Muscle layer of colon (tissue), 2 donors: ENCODE data around the gene CKMT2.
A peak's percentile ranks its signal among the peaks of the same experiment; 100 is the strongest.

Source experiments
- H3K27ac ChIP-seq: one replicate; pipeline ENCODE4 v1.7.0; 2013; ENCODE audit warnings: low read depth, mild to moderate bottlenecking, low read length, moderate library complexity
- H3K27me3 ChIP-seq, 2 donors: one replicate each; pipeline ENCODE4 v1.7.0; 2013; ENCODE audit warnings: low read length in 2 of 2, mild to moderate bottlenecking in 2 of 2; ENCODE audit not compliant: insufficient read depth in 2 of 2, control insufficient read depth in 1 of 2
- H3K36me3 ChIP-seq: one replicate; pipeline ENCODE4 v1.7.0; 2013; ENCODE audit warnings: mild to moderate bottlenecking, low read length; ENCODE audit not compliant: insufficient read depth
- H3K4me1 ChIP-seq: one replicate; pipeline ENCODE4 v1.7.0; 2013; ENCODE audit warnings: mild to moderate bottlenecking, low read length; ENCODE audit not compliant: insufficient read depth
- H3K4me3 ChIP-seq, 2 donors: one replicate each; pipeline ENCODE4 v1.7.0; 2013; ENCODE audit warnings: low read length in 2 of 2, low read depth in 1 of 2, mild to moderate bottlenecking in 1 of 2, moderate library complexity in 1 of 2
- H3K9ac ChIP-seq: one replicate; pipeline ENCODE4 v1.7.0; 2013; ENCODE audit warnings: low read length
- H3K9me3 ChIP-seq: one replicate; pipeline ENCODE4 v1.7.0; 2013; ENCODE audit warnings: mild to moderate bottlenecking, low read length
- donor health status: abdominal sarcoma.
- donor health status: Adenocarcinoma of cecum.

Gene CKMT2

GRCh38 chr5:81219389-81219788, 13.7 kb upstream of the CKMT2 start:
- Histone ChIP-seq H3K4me1 (no peaks in the 10 kb centered on the region), H3K36me3 (no peaks in the 10 kb centered on the region), H3K27me3 (no peaks in the 10 kb centered on the region), H3K9me3 (no peaks in the 10 kb centered on the region), H3K27ac (no peak overlapping the region), H3K4me3 (no peak overlapping the region), H3K9ac (no peak overlapping the region)

- H3K27me3 ChIP-seq: no peaks in the 10 kb centered on the region
- no peak overlapping the region for H3K4me3 ChIP-seq
- no peaks in the 10 kb centered on the region for H3K36me3 ChIP-seq
- no peaks in the 10 kb centered on the region for H3K9me3 ChIP-seq
- H3K4me1 ChIP-seq: no peaks in the 10 kb centered on the region
- H3K9ac ChIP-seq: no peak overlapping the region
- H3K27ac ChIP-seq: no peak overlapping the region
Measured at GRCh38 chr5:81222285-81222684, 10.8 kb upstream of the CKMT2 start.

GRCh38 chr5:81225463-81225862, 7.7 kb upstream of the CKMT2 start:
- H3K4me3 ChIP-seq: no peak overlapping the region
- no peaks in the 10 kb centered on the region for H3K36me3 ChIP-seq
- no peaks in the 10 kb centered on the region for H3K4me1 ChIP-seq
- H3K27me3 ChIP-seq: no peaks in the 10 kb centered on the region
- H3K27ac ChIP-seq: no peak overlapping the region
- no peak overlapping the region for H3K9ac ChIP-seq
- no peaks in the 10 kb centered on the region for H3K9me3 ChIP-seq

GRCh38 chr5:81226286-81226685, 6.8 kb upstream of the CKMT2 start:
- no peaks in the 10 kb centered on the region for H3K36me3 ChIP-seq
- H3K4me1 ChIP-seq: no peaks in the 10 kb centered on the region

GRCh38 chr5:81226949-81227348, 6.2 kb upstream of the CKMT2 start:
- H3K27ac ChIP-seq: no peak overlapping the region
- no peaks in the 10 kb centered on the region for H3K4me1 ChIP-seq
- H3K9ac ChIP-seq: no peak overlapping the region
- no peak overlapping the region for H3K4me3 ChIP-seq
- H3K27me3 ChIP-seq: no peaks in the 10 kb centered on the region
- H3K9me3 ChIP-seq: no peaks in the 10 kb centered on the region
- H3K36me3 ChIP-seq: no peaks in the 10 kb centered on the region

More at GRCh38 chr5:81226286-81226685, 6.8 kb upstream of the CKMT2 start:
- no peaks in the 10 kb centered on the region for H3K9me3 ChIP-seq
- no peak overlapping the region for H3K4me3 ChIP-seq
- H3K9ac ChIP-seq: no peak overlapping the region
- no peaks in the 10 kb centered on the region for H3K27me3 ChIP-seq
- H3K27ac ChIP-seq: no peak overlapping the region

- Histone ChIP-seq H3K4me3 (no peak overlapping the region), H3K27me3 (no peaks in the 10 kb centered on the region), H3K36me3 (no peaks in the 10 kb centered on the region), H3K9me3 (no peaks in the 10 kb centered on the region), H3K9ac (no peak overlapping the region), H3K4me1 (peaks cover 5% of the 10 kb centered on the region), H3K27ac (no peak overlapping the region)
Measured at GRCh38 chr5:81228084-81228483, 5.0 kb upstream of the CKMT2 start.

GRCh38 chr5:81230416-81230815, 2.7 kb upstream of the CKMT2 start:
- Histone ChIP-seq H3K4me3 (no peak overlapping the region), H3K9ac (no peak overlapping the region), H3K36me3 (no peaks in the 10 kb centered on the region), H3K27ac (no peak overlapping the region), H3K27me3 (no peaks in the 10 kb centered on the region), H3K9me3 (no peaks in the 10 kb centered on the region), H3K4me1 (peaks cover 17% of the 10 kb centered on the region)

GRCh38 chr5:81232464-81233079, 550 bp upstream of the CKMT2 start:
- Histone ChIP-seq H3K27me3 (no peaks in the 10 kb centered on the region), H3K27ac (peak overlapping the region; percentile 65), H3K4me1 (peaks cover 25% of the 10 kb centered on the region), H3K36me3 (no peaks in the 10 kb centered on the region), H3K9me3 (no peaks in the 10 kb centered on the region), H3K4me3 (peak overlapping the region; percentile 36 to 59), H3K9ac (peak overlapping the region; percentile 1)

GRCh38 chr5:81234299-81234698, 1.2 kb downstream of the CKMT2 start:
- H3K4me3 ChIP-seq: no peak overlapping the region
- no peak overlapping the region for H3K9ac ChIP-seq
- H3K27ac ChIP-seq: no peak overlapping the region

GRCh38 chr5:81234801-81235200, 1.7 kb downstream of the CKMT2 start:
- peaks cover 25% of the 10 kb centered on the region for H3K4me1 ChIP-seq
- no peaks in the 10 kb centered on the region for H3K27me3 ChIP-seq
- H3K4me3 ChIP-seq: no peak overlapping the region
- no peak overlapping the region for H3K9ac ChIP-seq
- no peak overlapping the region for H3K27ac ChIP-seq
- H3K36me3 ChIP-seq: no peaks in the 10 kb centered on the region
- no peaks in the 10 kb centered on the region for H3K9me3 ChIP-seq

More at GRCh38 chr5:81234299-81234698, 1.2 kb downstream of the CKMT2 start:
- Histone ChIP-seq H3K27me3 (no peaks in the 10 kb centered on the region), H3K4me1 (peaks cover 25% of the 10 kb centered on the region), H3K9me3 (no peaks in the 10 kb centered on the region), H3K36me3 (no peaks in the 10 kb centered on the region)

GRCh38 chr5:81235287-81236072, 2.4 kb downstream of the CKMT2 start:
- Histone ChIP-seq H3K9me3 (no peaks in the 10 kb centered on the region), H3K9ac (no peak overlapping the region), H3K4me1 (peaks cover 25% of the 10 kb centered on the region), H3K4me3 (no peak overlapping the region), H3K36me3 (no peaks in the 10 kb centered on the region), H3K27me3 (no peaks in the 10 kb centered on the region), H3K27ac (no peak overlapping the region)

GRCh38 chr5:81238460-81238859, 5.3 kb downstream of the CKMT2 start:
- Histone ChIP-seq H3K4me1 (peaks cover 16% of the 10 kb centered on the region), H3K4me3 (no peak overlapping the region), H3K27ac (no peak overlapping the region)

More at GRCh38 chr5:81238460-81238859, 5.3 kb downstream of the CKMT2 start:
- H3K9me3 ChIP-seq: no peaks in the 10 kb centered on the region
- H3K27me3 ChIP-seq: no peaks in the 10 kb centered on the region
- no peak overlapping the region for H3K9ac ChIP-seq
- H3K36me3 ChIP-seq: no peaks in the 10 kb centered on the region
